Epithelial cell of esophagus (primary cell): ENCODE data around the gene ZNF530.

Source experiments
- DNase-seq: peaks from one replicate; pipeline ENCODE4 v3.0.0; 2010; ENCODE audit warnings: low read depth
- H3K4me3 ChIP-seq: 2 replicates; pipeline ENCODE4 v1.5.1; 2011; ENCODE audit warnings: mild to moderate bottlenecking, low read length, control low read depth
- CTCF ChIP-seq: IDR thresholded peaks from 2 replicates; pipeline ENCODE4 v1.5.1; 2011; ENCODE audit warnings: low read depth, mild to moderate bottlenecking, low read length, control low read depth, inconsistent platforms; ENCODE audit not compliant: insufficient read depth; ENCODE audit errors: missing control alignments

ZNF530 gene

GRCh38 chr19:57611113-57611512 lies 11.4 kb downstream of the ZNF530 start:
- TF ChIP-seq CTCF, result no peak
- H3K4me3 ChIP-seq, result no peak overlapping the region
- DNase-seq, result no peak

GRCh38 chr19:57613941-57614743 lies 14.5 kb downstream of the ZNF530 start, which contains the start of gene ZNF134:
ZNF134 (plus strand) TSS chr19:57614242; CDS start chr19:57619469, 5,227 bp downstream.
- peak; percentile 67 for TF ChIP-seq CTCF
- peak within 1 kb of the TSS; percentile 91 for H3K4me3 ChIP-seq
- DNase-seq, result peak; percentile 94

GRCh38 chr19:57615346-57615745 lies 15.7 kb downstream of the ZNF530 start:
- H3K4me3 ChIP-seq, result peak overlapping the region; percentile 91
- no peak for DNase-seq
- no peak for TF ChIP-seq CTCF

- H3K4me3 ChIP-seq, result no peak overlapping the region
- TF ChIP-seq CTCF, result no peak
- no peak for DNase-seq
These were observed 21.1 kb downstream of the ZNF530 start for GRCh38 chr19:57620673-57621348.

GRCh38 chr19:57623091-57623490 lies 23.4 kb downstream of the ZNF530 start:
- no peak for TF ChIP-seq CTCF
- no peak overlapping the region for H3K4me3 ChIP-seq
- DNase-seq, result no peak

- DNase-seq, result peak; percentile 94
- no peak for TF ChIP-seq CTCF
- H3K4me3 ChIP-seq, result peak within 1 kb of the TSS; percentile 90
These were observed 33.5 kb downstream of the ZNF530 start, which contains the start of gene ZNF211 for GRCh38 chr19:57632987-57633831. ZNF211 (plus strand) TSS chr19:57633168; CDS start chr19:57633347, 179 bp downstream.
